DND-41 (cell line): ENCODE data around the gene E2F2.
A peak's percentile ranks its signal among the peaks of the same experiment; 100 is the strongest.

Experiments
- ATAC-seq: fragments of 200-7000 bp; cut with Tn5 transposase; 3 replicates; pipeline ENCODE4 v1.9.1; 2021; ENCODE audit warnings: low read depth; ENCODE audit not compliant: insufficient read depth
- DNase-seq: peaks from one replicate; pipeline ENCODE4 v3.0.0-alpha.2; 2020
- H2AFZ ChIP-seq: 2 replicates; pipeline ENCODE4 v1.6.0; 2012; ENCODE audit warnings: low read depth, low read length
- H3K27ac ChIP-seq: 2 replicates; pipeline ENCODE4 v1.5.1; 2012; ENCODE audit warnings: low read length, inconsistent platforms
- H3K27me3 ChIP-seq: fragments of 200-600 bp; sonication (generic); 2 replicates; pipeline ENCODE4 v1.6.0; 2012; ENCODE audit warnings: low read length, mild to moderate bottlenecking, inconsistent platforms; ENCODE audit not compliant: insufficient read depth, poor library complexity
- H3K36me3 ChIP-seq: 2 replicates; pipeline ENCODE4 v1.5.1; 2012; ENCODE audit warnings: low read length, inconsistent platforms; ENCODE audit not compliant: insufficient read depth
- H3K4me1 ChIP-seq: 2 replicates; pipeline ENCODE4 v1.5.1; 2012; ENCODE audit warnings: mild to moderate bottlenecking, low read length; ENCODE audit not compliant: insufficient read depth
- H3K4me2 ChIP-seq: 2 replicates; pipeline ENCODE4 v1.6.0; 2012; ENCODE audit warnings: mild to moderate bottlenecking, moderate library complexity, low read length, inconsistent platforms; ENCODE audit not compliant: insufficient read depth
- H3K4me3 ChIP-seq, 2 experiments: fragments of 200-600 bp in 1 of 2; shearing (Covaris generic) in 1 of 2; 2 replicates each; pipeline ENCODE4 v1.5.1; 2012 to 2016; ENCODE audit warnings: inconsistent platforms in 2 of 2, low read length in 2 of 2, mild to moderate bottlenecking in 2 of 2, low read depth in 1 of 2, moderate library complexity in 1 of 2
- H3K79me2 ChIP-seq: 2 replicates; pipeline ENCODE4 v1.6.0; 2012; ENCODE audit warnings: low read length, inconsistent platforms; ENCODE audit not compliant: insufficient read depth
- H3K9ac ChIP-seq: 2 replicates; pipeline ENCODE4 v1.6.0; 2012; ENCODE audit warnings: low read depth, mild to moderate bottlenecking, inconsistent platforms, low read length, moderate library complexity
- H3K9me3 ChIP-seq: 2 replicates; pipeline ENCODE4 v1.5.1; 2012; ENCODE audit warnings: low read length, moderate library complexity, mild to moderate bottlenecking, inconsistent platforms; ENCODE audit not compliant: insufficient read depth, severe bottlenecking
- H4K20me1 ChIP-seq: 2 replicates; pipeline ENCODE4 v1.6.0; 2012; ENCODE audit warnings: low read length; ENCODE audit not compliant: insufficient read depth
- CTCF ChIP-seq: IDR thresholded peaks from 2 replicates; pipeline ENCODE4 v1.5.1; 2012; ENCODE audit warnings: borderline replicate concordance, low read length, moderate library complexity, mild to moderate bottlenecking; ENCODE audit not compliant: poor library complexity, severe bottlenecking; ENCODE audit errors: extremely low read depth
- EZH2 ChIP-seq: IDR thresholded peaks from 3 replicates; pipeline ENCODE4 v1.6.1; 2012; ENCODE audit warnings: borderline replicate concordance, low read depth, mild to moderate bottlenecking, moderate library complexity, low read length, inconsistent platforms; ENCODE audit not compliant: severe bottlenecking

E2F2 gene

GRCh38 chr1:23555986-23556634 lies 25.1 kb upstream of the E2F2 start:
- peaks cover 27% of the 10 kb centered on the region for H3K27me3 ChIP-seq
- H4K20me1 ChIP-seq = peaks cover 7% of the 10 kb centered on the region; the same call in 1 of the 2 replicates
- peaks cover 58% of the 10 kb centered on the region for H3K4me1 ChIP-seq
- ATAC-seq = no peak
- no peak overlapping the region for H3K4me3 ChIP-seq
- H3K9ac ChIP-seq = peak overlapping the region; percentile 66; the same call in 1 of the 2 replicates
- H2AFZ ChIP-seq = no peak overlapping the region
- DNase-seq = no peak
- TF ChIP-seq CTCF (no peak), EZH2 (no peak)
- peaks cover 6% of the 10 kb centered on the region; the same call in 1 of the 2 replicates for H3K79me2 ChIP-seq
- H3K36me3 ChIP-seq = no peaks in the 10 kb centered on the region
- H3K4me2 ChIP-seq = peak overlapping the region; percentile 5; the same call in 1 of the 2 replicates
- H3K27ac ChIP-seq = no peak overlapping the region
- H3K9me3 ChIP-seq = no peaks in the 10 kb centered on the region

GRCh38 chr1:23555270-23555985 lies 24.4 kb upstream of the E2F2 start:
- Histone ChIP-seq H3K9ac (peak overlapping the region; percentile 66), H3K27me3 (peaks cover 23% of the 10 kb centered on the region), H3K9me3 (no peaks in the 10 kb centered on the region), H4K20me1 (peaks cover 7% of the 10 kb centered on the region; the same call in 1 of the 2 replicates), H3K4me1 (peaks cover 58% of the 10 kb centered on the region), H3K36me3 (no peaks in the 10 kb centered on the region), H2AFZ (peak overlapping the region; percentile 27; the same call in 1 of the 2 replicates), H3K79me2 (peaks cover 6% of the 10 kb centered on the region; the same call in 1 of the 2 replicates), H3K27ac (peak overlapping the region; percentile 48), H3K4me2 (peak overlapping the region; percentile 65), H3K4me3 (peak overlapping the region in 1 of 2 experiments; percentile 48; a peak in 2 of 4 replicates)
- no peak for DNase-seq
- TF ChIP-seq CTCF (no peak), EZH2 (no peak)
- no peak for ATAC-seq

GRCh38 chr1:23554481-23555269 lies 23.6 kb upstream of the E2F2 start:
- Histone ChIP-seq H3K4me1 (peaks cover 53% of the 10 kb centered on the region), H3K4me3 (peak overlapping the region in 1 of 2 experiments; percentile 50; a peak in 2 of 4 replicates), H3K27ac (peak overlapping the region; percentile 73), H3K79me2 (peaks cover 6% of the 10 kb centered on the region; the same call in 1 of the 2 replicates), H4K20me1 (peaks cover 7% of the 10 kb centered on the region; the same call in 1 of the 2 replicates), H3K27me3 (peaks cover 20% of the 10 kb centered on the region), H3K9me3 (no peaks in the 10 kb centered on the region), H3K9ac (peak overlapping the region; percentile 66), H2AFZ (peak overlapping the region; percentile 78), H3K4me2 (peak overlapping the region; percentile 65), H3K36me3 (no peaks in the 10 kb centered on the region)
- peak; percentile 79 for ATAC-seq
- peak; percentile 91 for DNase-seq
- TF ChIP-seq CTCF = peak; percentile 63
- no peak for TF ChIP-seq EZH2
